Ovary (tissue), 1 donor: ENCODE measurements around the gene LRFN2.

ENCODE experiments used
- EP300 ChIP-seq: sonication (generic); formaldehyde crosslinking; IDR thresholded peaks from one replicate; pipeline ENCODE4 v1.6.1; 2017; ENCODE audit warnings: antibody characterized with exemption
- POLR2A ChIP-seq: fragments of 450-650 bp; IDR thresholded peaks from one replicate; pipeline ENCODE4 v1.6.1; 2017; ENCODE audit warnings: antibody characterized with exemption, mild to moderate bottlenecking, moderate library complexity

DNA sequence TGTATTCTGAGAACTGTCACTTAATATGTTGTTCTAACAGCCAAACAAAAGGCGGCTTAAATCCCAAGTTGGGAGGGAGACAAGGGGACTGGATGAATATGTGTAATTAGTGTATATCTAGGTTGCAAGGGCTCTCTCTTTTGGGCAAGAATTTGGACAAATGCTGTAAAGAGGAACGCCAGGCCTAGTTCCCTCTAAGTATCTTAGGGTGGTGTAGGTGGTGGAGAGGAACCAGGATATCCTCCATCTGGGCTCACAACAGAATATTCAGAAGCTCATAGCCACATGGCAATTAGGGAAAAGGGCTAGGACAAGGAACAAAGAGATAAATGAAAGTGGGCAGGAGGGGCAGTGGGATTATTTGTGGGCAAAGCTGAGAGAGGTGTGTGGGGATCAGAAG lies 149.5 kb downstream of the LRFN2 start:
- no peak for TF ChIP-seq EP300
- no peak for TF ChIP-seq POLR2A
